ENCODE data around the gene LEUTX.

The LEUTX gene

DNA sequence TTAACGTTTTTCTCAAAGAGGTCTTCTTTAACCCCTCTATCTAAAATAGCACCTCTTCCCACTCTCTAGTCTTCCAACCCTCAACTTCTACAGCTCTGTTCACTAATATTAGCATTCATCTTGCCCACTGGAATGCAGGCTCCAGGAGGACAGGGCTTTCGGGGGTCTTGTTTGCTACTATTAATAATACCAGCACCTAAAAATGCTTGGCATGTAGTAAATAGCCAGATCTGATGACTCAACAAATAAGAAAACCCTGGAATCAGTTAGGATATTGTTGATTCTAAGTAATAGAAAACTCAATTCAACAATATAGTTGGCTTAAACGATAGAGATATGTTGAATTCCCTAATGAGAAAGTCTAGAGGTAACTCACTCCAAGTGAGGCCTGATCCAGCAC lies 41.1 kb downstream of the LEUTX start:
- no peak overlapping the region for H3K9ac ChIP-seq
- H3K9me3 ChIP-seq (ENCODE audit: control insufficient read depth, low read length): no peaks in the 10 kb centered on the region
- no peak overlapping the region for H3K4me2 ChIP-seq (ENCODE audit: low read length)
- H3K27ac ChIP-seq: no peak overlapping the region
- H3K36me3 ChIP-seq (ENCODE audit: control insufficient read depth, insufficient read depth, low read length): no peaks in the 10 kb centered on the region
- H3K79me2 ChIP-seq: peaks cover 22% of the 10 kb centered on the region
- no peak overlapping the region for H3K4me3 ChIP-seq (ENCODE audit: low read depth, low read length)
- no peaks in the 10 kb centered on the region for H3K4me1 ChIP-seq
- H2AFZ ChIP-seq: no peak overlapping the region
- no peaks in the 10 kb centered on the region for H3K27me3 ChIP-seq (ENCODE audit: control insufficient read depth, insufficient read depth, low read length)
- no peak for TF ChIP-seq CTCF (IDR thresholded peaks at IDR 0.05)

DNA sequence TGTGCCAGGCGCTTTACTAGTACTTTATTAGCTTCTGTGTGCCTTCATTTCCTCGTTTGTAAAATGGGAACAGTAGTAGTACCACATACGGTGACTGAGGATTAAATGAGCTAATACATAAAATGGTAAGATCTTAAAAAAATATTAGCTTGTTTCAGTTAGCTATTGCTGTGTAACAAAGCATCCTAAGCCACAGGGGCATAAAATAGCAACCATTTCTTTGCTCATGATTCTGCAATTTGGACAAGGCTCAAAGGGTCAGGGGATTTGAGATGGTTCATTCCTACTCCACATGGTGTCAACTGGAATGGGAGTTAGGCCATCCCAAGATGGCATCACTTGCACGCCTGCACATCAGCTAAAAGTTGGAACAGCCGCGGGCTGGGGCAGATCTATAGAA lies 42.0 kb downstream of the LEUTX start:
- Histone ChIP-seq H2AFZ (no peak overlapping the region), H3K9me3 (ENCODE audit: control insufficient read depth, low read length) (no peaks in the 10 kb centered on the region), H3K9ac (no peak overlapping the region), H3K4me3 (ENCODE audit: low read depth, low read length) (no peak overlapping the region), H3K4me1 (no peaks in the 10 kb centered on the region), H3K27me3 (ENCODE audit: control insufficient read depth, insufficient read depth, low read length) (no peaks in the 10 kb centered on the region), H3K36me3 (ENCODE audit: control insufficient read depth, insufficient read depth, low read length) (no peaks in the 10 kb centered on the region), H3K4me2 (ENCODE audit: low read length) (no peak overlapping the region), H3K27ac (no peak overlapping the region), H3K79me2 (peaks cover 22% of the 10 kb centered on the region)
- TF ChIP-seq CTCF (IDR thresholded peaks at IDR 0.05): no peak

DNA sequence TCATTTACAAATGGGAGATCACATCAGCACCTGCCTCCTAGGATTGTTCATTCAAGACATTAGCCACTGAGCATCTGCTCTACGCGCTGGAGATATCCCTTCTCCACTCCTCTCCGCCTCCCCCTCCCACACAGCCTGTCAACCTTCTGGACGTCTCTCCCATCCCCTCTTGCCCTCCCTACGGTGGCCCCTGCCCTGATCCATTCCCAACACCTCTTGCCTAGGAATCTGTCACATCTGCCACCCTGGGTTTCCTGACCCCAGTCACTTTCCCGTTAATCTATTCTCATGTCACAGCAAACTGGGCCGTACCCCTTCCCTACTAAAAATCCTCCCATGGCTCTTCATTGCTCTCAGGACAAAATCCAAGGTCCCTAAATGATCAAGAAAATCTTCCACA lies 45.0 kb downstream of the LEUTX start:
- Histone ChIP-seq H3K27ac (peak overlapping the region; percentile 66), H3K9ac (no peak overlapping the region), H3K4me3 (ENCODE audit: low read depth, low read length) (peak overlapping the region; percentile 59), H3K36me3 (ENCODE audit: control insufficient read depth, insufficient read depth, low read length) (no peaks in the 10 kb centered on the region), H3K9me3 (ENCODE audit: control insufficient read depth, low read length) (no peaks in the 10 kb centered on the region), H2AFZ (peak overlapping the region; percentile 81), H3K4me2 (ENCODE audit: low read length) (peak overlapping the region; percentile 77), H3K79me2 (peaks cover 20% of the 10 kb centered on the region), H3K27me3 (ENCODE audit: control insufficient read depth, insufficient read depth, low read length) (no peaks in the 10 kb centered on the region), H3K4me1 (no peaks in the 10 kb centered on the region)
- TF ChIP-seq CTCF (IDR thresholded peaks at IDR 0.05): no peak

GRCh38 chr19:39824143-39825092 lies 45.8 kb downstream of the LEUTX start:
- Histone ChIP-seq H2AFZ (peak overlapping the region; percentile 81), H3K9ac (peak overlapping the region; percentile 22), H3K36me3 (ENCODE audit: control insufficient read depth, insufficient read depth, low read length) (no peaks in the 10 kb centered on the region), H3K4me1 (no peaks in the 10 kb centered on the region), H3K27ac (peak overlapping the region; percentile 66), H3K27me3 (ENCODE audit: control insufficient read depth, insufficient read depth, low read length) (no peaks in the 10 kb centered on the region), H3K4me2 (ENCODE audit: low read length) (peak overlapping the region; percentile 77), H3K9me3 (ENCODE audit: control insufficient read depth, low read length) (no peaks in the 10 kb centered on the region), H3K79me2 (peaks cover 15% of the 10 kb centered on the region), H3K4me3 (ENCODE audit: low read depth, low read length) (peak overlapping the region; percentile 59)
- no peak for TF ChIP-seq CTCF (IDR thresholded peaks at IDR 0.05)

- Histone ChIP-seq H3K4me3 (ENCODE audit: low read depth, low read length) (peak overlapping the region; percentile 59), H3K27ac (peak overlapping the region; percentile 5), H3K4me1 (no peaks in the 10 kb centered on the region), H3K9me3 (ENCODE audit: control insufficient read depth, low read length) (no peaks in the 10 kb centered on the region), H2AFZ (peak overlapping the region; percentile 81), H3K27me3 (ENCODE audit: control insufficient read depth, insufficient read depth, low read length) (no peaks in the 10 kb centered on the region), H3K4me2 (ENCODE audit: low read length) (no peak overlapping the region), H3K9ac (no peak overlapping the region), H3K79me2 (peaks cover 8% of the 10 kb centered on the region), H3K36me3 (ENCODE audit: control insufficient read depth, insufficient read depth, low read length) (no peaks in the 10 kb centered on the region)
- no peak for TF ChIP-seq CTCF (IDR thresholded peaks at IDR 0.05)
These were observed 46.4 kb downstream of the LEUTX start for GRCh38 chr19:39825093-39825463.

Measured in parathyroid adenoma (tissue), 2 donors.